Measurements from ENCODE around the gene PCDHGA5.
"Not testable (repeated sequence)": the region's sequence is repeated elsewhere in the genome, so short reads cannot be mapped to it uniquely, and the experiment has no call there.

PCDHGA5 gene

GRCh38 chr5:141363952-141364660, at the start of gene PCDHGA5:
Gene PCDHGA5, plus strand, starts transcription at chr5:141364162. Its CDS starts 169 bp downstream, at chr5:141364331.
- DNase-seq = no peak

- DNase-seq = not testable (repeated sequence)
Measured at GRCh38 chr5:141316963-141317362, 47.0 kb upstream of the PCDHGA5 start.

GRCh38 chr5:141319202-141319601, 44.8 kb upstream of the PCDHGA5 start:
- no peak for DNase-seq

DNA sequence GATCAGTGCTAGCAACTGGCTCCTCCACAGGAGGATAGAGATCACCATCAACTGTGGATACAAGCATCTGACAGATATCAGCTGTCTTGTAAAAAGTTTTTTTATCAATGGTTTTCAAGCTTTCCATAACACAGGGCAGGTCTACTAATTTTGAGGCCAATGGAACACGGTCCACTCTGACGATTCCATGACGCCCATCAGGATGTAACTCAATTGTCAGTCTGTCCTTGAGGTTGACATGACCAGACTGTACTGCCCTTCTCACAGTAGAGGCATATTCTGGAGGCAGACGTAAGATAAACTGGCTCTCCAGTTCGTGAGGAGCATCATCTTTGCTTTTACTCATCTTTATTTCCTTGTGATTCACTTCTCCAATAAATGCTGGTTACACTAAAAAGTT, 44.3 kb upstream of the PCDHGA5 start:
- no peak for DNase-seq

DNA sequence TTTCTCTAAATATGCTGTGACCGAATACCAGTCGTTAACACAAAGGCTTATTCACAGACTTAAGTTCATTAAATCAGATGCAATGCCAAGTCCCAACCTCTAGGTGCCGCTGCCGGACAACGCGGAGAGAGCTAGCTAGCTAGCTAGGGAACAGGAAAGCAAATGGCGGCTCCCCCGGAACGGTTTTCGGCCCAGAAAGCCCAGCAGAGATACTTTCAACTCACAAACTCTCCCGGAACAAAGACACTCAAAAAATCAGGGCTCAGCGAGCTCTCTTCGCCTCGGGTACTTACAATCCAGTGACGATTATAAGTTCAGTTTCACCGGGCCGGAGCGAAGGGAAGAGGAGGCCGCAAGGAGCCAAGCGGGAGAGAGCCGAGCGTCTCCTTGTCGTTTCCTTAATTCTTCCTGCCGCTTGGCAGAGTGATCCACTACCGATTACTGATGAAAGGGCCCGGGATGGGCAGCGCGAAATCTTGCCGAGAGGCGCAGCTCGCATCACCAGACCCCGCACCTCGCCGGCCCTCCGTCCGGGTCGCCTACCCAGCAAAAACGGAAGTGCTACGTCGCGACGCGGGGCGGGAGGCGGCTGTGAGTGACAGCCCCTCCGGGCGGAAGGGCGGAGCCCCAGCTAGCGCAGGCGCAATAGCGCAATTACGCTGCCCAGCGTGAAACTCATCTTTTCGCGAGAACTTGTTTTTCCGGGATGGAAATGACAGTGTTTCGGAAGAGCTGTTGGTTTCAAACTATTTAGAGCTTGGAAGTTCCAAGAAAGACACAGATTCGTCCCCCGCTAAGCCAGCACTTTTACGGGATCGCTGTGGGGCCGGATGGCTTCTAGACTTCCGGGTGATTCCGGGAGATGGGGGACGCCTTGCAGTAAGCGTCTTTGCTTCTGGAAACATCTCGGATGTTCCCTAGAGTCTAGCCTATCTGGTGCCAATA, 43.5 kb upstream of the PCDHGA5 start, which contains the start of gene TAF7:
Gene TAF7 (minus strand): TSS at position 560 of the 945 bp plus-strand sequence. CDS start 740 bp downstream, outside the sequence.
- peak; percentile 87 for DNase-seq

GRCh38 chr5:141322261-141322660, 41.7 kb upstream of the PCDHGA5 start:
- DNase-seq = no peak

GRCh38 chr5:141326088-141326854, 37.7 kb upstream of the PCDHGA5 start:
- peak; percentile 39 for DNase-seq

DNA sequence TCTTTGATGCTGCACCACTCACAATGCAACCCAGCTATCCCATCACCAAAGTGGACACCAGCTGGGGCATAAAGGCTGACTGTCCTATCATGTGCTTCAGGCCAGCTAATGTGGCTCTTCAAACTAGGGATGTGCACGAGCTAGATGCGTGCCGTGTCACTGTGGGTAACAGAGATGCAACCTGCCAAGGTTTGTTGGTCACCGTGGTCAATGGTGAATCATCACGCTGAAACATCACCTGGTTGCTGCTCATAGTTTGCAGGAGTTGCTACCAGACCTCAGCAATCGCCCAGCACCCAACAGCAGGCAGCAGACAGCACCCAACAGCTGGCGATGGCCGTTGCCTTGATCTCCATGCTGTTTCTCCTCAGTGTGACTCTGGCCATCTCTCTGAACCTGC, 35.7 kb upstream of the PCDHGA5 start:
- DNase-seq = no peak

DNA sequence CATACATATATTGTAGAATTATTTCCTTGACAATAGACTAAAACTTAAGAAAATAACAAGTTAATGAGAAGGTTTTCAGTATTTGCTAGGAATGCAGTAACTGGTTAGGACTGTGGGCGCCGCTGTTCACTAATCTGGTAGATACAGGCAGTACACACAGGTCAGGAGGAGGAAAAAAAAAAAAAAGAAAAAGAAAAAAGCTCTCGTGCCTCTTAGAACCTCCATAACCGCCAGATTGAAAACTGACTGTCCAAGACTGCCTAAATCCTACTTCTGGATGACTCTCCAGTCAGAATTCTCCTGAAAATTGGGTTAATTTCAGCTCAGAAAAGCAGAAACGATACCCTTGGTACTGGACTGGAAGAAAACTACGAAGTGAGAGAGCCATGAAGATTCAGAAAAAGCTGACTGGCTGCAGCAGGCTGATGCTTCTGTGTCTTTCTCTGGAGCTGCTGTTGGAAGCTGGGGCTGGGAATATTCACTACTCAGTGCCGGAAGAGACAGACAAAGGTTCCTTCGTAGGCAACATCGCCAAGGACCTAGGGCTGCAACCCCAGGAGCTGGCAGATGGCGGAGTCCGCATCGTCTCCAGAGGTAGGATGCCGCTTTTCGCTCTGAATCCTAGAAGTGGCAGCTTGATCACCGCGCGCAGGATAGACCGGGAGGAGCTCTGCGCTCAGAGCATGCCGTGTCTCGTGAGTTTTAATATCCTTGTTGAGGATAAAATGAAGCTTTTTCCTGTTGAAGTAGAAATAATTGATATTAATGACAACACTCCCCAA, 33.5 kb upstream of the PCDHGA5 start, which contains the start of gene PCDHGA1:
Gene PCDHGA1 (plus strand): TSS at position 216 of the 782 bp plus-strand sequence.
- no peak for DNase-seq

DNA sequence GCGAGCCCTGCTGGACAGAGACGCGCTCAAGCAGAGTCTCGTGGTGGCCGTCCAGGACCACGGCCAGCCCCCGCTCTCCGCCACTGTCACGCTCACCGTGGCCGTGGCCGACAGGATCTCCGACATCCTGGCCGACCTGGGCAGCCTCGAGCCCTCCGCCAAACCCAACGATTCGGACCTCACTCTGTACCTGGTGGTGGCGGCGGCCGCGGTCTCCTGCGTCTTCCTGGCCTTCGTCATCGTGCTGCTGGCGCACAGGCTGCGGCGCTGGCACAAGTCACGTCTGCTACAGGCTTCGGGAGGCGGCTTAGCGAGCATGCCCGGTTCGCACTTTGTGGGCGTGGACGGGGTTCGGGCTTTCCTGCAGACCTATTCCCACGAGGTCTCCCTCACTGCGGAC, 31.4 kb upstream of the PCDHGA5 start:
- DNase-seq = not testable (repeated sequence)

- DNase-seq = no peak
Measured at GRCh38 chr5:141338538-141339306, 25.2 kb upstream of the PCDHGA5 start, which contains the start of gene PCDHGA2. Gene PCDHGA2, plus strand, starts transcription at chr5:141338760.

DNA sequence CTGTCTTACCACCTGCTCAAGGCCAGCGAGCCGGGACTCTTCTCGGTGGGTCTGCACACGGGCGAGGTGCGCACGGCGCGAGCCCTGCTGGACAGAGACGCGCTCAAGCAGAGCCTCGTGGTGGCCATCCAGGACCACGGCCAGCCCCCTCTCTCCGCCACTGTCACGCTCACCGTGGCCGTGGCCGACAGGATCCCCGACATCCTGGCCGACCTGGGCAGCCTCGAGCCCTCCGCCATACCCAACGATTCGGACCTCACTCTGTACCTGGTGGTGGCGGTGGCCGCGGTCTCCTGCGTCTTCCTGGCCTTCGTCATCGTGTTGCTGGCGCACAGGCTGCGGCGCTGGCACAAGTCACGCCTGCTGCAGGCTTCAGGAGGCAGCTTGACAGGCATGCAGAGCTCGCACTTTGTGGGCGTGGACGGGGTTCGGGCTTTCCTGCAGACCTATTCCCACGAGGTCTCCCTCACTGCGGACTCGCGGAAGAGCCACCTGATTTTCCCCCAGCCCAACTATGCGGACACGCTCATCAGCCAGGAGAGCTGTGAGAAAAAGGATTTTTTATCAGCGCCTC, 23.1 kb upstream of the PCDHGA5 start:
- DNase-seq = not testable (repeated sequence)

GRCh38 chr5:141342773-141343172, 21.2 kb upstream of the PCDHGA5 start:
- no peak for DNase-seq

GRCh38 chr5:141343242-141343952, 20.6 kb upstream of the PCDHGA5 start, which contains the start of gene PCDHGA3:
Gene PCDHGA3, plus strand, starts transcription at chr5:141343829. Its CDS starts 205 bp downstream, at chr5:141344034.
- DNase-seq = no peak

GRCh38 chr5:141343953-141344463, 20.0 kb upstream of the PCDHGA5 start:
- no peak for DNase-seq

DNA sequence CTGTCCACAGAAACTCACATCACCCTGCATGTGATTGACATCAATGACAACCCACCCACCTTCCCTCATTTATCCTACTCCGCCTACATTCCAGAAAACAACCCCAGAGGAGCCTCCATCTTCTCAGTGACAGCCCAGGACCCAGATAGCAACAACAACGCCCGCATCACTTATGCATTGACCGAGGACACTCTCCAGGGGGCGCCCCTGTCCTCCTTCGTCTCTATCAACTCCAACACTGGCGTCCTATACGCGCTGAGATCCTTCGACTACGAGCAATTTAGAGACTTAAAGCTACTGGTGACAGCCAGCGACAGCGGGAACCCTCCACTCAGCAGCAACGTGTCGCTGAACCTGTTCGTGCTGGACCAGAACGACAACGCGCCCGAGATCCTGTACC, 18.6 kb upstream of the PCDHGA5 start:
- DNase-seq = no peak

GRCh38 chr5:141346017-141346416, 17.9 kb upstream of the PCDHGA5 start:
- not testable (repeated sequence) for DNase-seq

- peak; percentile 48 for DNase-seq
Measured at GRCh38 chr5:141349917-141350619, 13.9 kb upstream of the PCDHGA5 start, which contains the start of gene PCDHGB1. Gene PCDHGB1, plus strand, starts transcription at chr5:141350099. Its CDS starts 162 bp downstream, at chr5:141350261.

- no peak for DNase-seq
Measured at GRCh38 chr5:141351591-141351990, 12.4 kb upstream of the PCDHGA5 start.
